AG09319 (cell line): Measurements from ENCODE around the gene MMP19.
"Not testable (repeated sequence)": the region's sequence is repeated elsewhere in the genome, so short reads cannot be mapped to it uniquely, and the experiment has no call there.

Experiments
- DNase-seq: peaks from one replicate; pipeline ENCODE4 v3.0.0-alpha.2; 2010; ENCODE audit warnings: low read depth; ENCODE audit errors: extremely low read depth
- TF ChIP-seq, protein P1 (sequence below): IDR thresholded peaks from 2 replicates; pipeline ENCODE4 v1.5.1; 2011; ENCODE audit warnings: low read depth, mild to moderate bottlenecking, inconsistent platforms, low read length, moderate library complexity

Gene MMP19

GRCh38 chr12:55840581-55841351, 2.0 kb downstream of the MMP19 start:
- DNase-seq = no peak
- TF ChIP-seq, protein P1, sequence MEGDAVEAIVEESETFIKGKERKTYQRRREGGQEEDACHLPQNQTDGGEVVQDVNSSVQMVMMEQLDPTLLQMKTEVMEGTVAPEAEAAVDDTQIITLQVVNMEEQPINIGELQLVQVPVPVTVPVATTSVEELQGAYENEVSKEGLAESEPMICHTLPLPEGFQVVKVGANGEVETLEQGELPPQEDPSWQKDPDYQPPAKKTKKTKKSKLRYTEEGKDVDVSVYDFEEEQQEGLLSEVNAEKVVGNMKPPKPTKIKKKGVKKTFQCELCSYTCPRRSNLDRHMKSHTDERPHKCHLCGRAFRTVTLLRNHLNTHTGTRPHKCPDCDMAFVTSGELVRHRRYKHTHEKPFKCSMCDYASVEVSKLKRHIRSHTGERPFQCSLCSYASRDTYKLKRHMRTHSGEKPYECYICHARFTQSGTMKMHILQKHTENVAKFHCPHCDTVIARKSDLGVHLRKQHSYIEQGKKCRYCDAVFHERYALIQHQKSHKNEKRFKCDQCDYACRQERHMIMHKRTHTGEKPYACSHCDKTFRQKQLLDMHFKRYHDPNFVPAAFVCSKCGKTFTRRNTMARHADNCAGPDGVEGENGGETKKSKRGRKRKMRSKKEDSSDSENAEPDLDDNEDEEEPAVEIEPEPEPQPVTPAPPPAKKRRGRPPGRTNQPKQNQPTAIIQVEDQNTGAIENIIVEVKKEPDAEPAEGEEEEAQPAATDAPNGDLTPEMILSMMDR = no peak

DNA sequence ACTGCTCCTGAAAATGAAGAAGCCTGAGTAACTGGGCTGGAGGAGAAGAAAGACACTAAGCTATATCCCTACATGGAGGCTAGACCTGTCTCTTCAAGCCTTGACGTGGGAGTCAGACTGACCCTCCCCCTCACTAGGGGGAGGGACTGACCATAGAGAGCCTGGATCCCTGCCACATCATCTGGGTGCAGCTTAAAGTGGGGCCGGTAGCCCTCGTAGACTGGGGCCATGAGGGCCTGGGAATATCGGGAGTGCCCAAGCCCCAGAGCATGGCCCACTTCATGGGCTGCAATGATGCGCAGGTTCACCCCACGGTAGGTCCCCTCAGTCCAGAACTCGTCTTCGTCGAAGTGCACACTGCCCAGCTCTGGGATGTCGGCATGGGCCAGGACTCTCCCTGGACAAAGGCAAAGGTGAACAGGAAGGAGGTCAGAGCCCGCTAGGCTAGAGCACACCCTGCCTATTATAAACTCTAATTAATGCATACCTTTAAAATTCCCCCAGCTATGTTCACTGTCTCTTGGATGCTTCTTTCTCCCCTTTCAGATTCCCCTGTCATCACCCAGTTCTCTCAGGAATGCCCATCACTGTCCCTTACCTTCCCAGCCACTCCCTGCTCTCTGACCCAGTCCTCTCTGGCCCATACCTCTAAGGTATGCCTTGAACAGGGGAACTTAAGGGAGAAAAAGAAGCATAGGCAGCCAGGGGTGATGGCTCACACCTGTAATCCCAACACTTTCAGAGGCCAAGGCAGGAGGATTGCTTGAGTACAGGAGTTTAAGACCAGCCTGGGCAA, 3.2 kb downstream of the MMP19 start:
- no peak for DNase-seq
- TF ChIP-seq, protein P1 = no peak

DNA sequence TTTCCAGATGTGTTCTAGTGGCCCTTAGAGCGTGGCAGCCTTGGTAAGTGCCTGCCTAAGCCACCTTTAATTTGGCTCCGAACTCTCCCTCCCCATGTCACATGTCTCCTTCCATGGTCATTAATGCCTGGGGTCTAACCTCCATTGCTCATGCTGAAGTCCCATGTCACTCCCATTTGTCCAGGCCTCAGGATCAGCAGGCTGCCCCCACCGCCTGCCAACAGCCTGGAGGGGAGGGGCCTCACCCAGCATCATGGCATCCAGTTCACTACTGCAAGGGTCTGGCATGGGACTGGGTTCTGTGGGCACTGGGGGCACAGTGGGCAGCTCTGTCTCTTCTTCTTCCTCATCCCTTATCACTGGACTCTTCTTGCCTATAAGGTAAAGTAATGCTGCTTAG, 4.4 kb downstream of the MMP19 start:
- TF ChIP-seq, protein P1 = no peak
- DNase-seq = no peak

GRCh38 chr12:55834400-55834799, 8.3 kb downstream of the MMP19 start:
- not testable (repeated sequence) for DNase-seq

- no peak for DNase-seq
- TF ChIP-seq, protein P1 = no peak
These were observed 9.7 kb downstream of the MMP19 start for GRCh38 chr12:55833056-55833455.

- DNase-seq = no peak
- TF ChIP-seq, protein P1 = no peak
These were observed 11.3 kb downstream of the MMP19 start for GRCh38 chr12:55831447-55831815.

- peak; percentile 29 for DNase-seq
- TF ChIP-seq, protein P1 = no peak
These were observed 11.9 kb downstream of the MMP19 start for GRCh38 chr12:55830601-55831446.
